ENCODE results near the gene LMO1.

The LMO1 gene

DNA sequence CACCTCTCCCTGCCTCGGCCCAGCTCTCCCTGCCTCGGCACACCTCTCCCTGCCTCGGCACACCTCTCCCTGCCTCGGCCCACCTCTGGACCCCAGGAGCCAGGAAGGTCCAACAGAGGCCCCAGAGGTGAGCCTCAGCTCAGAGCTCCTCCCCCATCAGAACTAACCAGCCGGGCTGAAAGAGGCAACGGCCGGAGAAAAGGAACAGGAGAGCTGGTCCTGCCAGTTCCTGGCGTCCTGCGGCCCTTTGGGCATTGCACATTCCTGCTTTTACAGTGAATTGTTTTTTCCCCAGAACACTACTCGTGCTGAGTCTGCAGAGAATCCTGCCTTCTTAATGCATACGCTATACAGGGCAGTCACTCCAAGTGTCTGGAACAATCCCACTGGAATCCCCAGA lies 45.8 kb downstream of the LMO1 start:
- no peaks in the 10 kb centered on the region for H3K9me3 Mint-ChIP-seq
- peaks cover 20% of the 10 kb centered on the region for H3K27me3 Mint-ChIP-seq (ENCODE audit: low read depth)
- H3K27ac Mint-ChIP-seq, result no peak overlapping the region
- H3K36me3 Mint-ChIP-seq (ENCODE audit: low read depth), result no peaks in the 10 kb centered on the region
- peaks cover 9% of the 10 kb centered on the region for H3K4me1 Mint-ChIP-seq
- no peak overlapping the region for H3K4me3 Mint-ChIP-seq
- TF ChIP-seq, protein P1, sequence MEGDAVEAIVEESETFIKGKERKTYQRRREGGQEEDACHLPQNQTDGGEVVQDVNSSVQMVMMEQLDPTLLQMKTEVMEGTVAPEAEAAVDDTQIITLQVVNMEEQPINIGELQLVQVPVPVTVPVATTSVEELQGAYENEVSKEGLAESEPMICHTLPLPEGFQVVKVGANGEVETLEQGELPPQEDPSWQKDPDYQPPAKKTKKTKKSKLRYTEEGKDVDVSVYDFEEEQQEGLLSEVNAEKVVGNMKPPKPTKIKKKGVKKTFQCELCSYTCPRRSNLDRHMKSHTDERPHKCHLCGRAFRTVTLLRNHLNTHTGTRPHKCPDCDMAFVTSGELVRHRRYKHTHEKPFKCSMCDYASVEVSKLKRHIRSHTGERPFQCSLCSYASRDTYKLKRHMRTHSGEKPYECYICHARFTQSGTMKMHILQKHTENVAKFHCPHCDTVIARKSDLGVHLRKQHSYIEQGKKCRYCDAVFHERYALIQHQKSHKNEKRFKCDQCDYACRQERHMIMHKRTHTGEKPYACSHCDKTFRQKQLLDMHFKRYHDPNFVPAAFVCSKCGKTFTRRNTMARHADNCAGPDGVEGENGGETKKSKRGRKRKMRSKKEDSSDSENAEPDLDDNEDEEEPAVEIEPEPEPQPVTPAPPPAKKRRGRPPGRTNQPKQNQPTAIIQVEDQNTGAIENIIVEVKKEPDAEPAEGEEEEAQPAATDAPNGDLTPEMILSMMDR (IDR thresholded peaks at IDR 0.05; ENCODE audit: unreplicated experiment in 3 of 3), result no peak

DNA sequence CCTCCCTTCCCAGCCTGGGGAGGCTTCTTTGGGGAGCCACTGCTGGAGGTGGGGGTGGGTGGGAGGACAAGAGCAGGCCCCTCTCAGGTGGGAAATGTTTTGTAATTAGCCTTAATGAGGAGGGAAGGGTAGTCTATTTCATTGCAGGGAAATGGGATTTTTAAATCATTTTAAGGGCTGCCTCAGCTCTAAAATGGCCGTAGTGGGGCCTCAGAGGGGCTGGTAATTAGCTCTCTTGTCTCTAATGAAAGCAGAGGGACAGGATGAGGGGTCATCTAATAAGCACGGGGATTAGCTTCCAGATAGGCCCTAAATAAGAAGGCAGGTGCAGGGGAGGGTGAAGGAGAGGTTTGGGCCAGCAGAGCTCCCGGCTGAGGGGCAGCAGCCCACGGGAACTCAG lies 46.5 kb downstream of the LMO1 start:
- peaks cover 5% of the 10 kb centered on the region for H3K4me1 Mint-ChIP-seq
- no peak overlapping the region for H3K27ac Mint-ChIP-seq
- TF ChIP-seq, protein P1 (IDR thresholded peaks at IDR 0.05; ENCODE audit: unreplicated experiment in 3 of 3), result no peak
- H3K9me3 Mint-ChIP-seq, result no peaks in the 10 kb centered on the region
- no peaks in the 10 kb centered on the region for H3K36me3 Mint-ChIP-seq (ENCODE audit: low read depth)
- H3K27me3 Mint-ChIP-seq (ENCODE audit: low read depth), result peaks cover 20% of the 10 kb centered on the region
- no peak overlapping the region for H3K4me3 Mint-ChIP-seq

DNA sequence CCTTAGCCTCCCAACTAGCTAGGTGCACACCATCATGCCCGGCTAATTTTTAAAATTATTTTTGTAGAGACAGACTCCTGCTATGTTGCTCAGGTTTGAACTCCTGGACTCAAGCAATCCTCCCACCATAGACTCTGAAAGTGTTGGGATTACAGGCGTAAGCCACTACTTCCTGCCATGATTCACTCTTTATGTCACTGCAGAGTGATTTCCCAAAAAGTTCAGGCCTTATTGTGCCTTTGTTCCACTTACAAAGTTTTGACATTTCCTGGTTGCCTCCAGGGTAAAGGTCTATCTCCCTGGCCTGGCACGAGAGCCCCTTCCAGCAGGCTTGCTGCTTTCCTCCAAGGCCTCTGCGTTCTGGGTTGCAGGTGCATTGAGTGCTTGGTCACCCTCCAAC lies 50.3 kb downstream of the LMO1 start:
- H3K9me3 Mint-ChIP-seq, result no peaks in the 10 kb centered on the region
- no peaks in the 10 kb centered on the region for H3K36me3 Mint-ChIP-seq (ENCODE audit: low read depth)
- H3K27me3 Mint-ChIP-seq (ENCODE audit: low read depth), result peaks cover 37% of the 10 kb centered on the region
- H3K27ac Mint-ChIP-seq, result no peak overlapping the region
- no peak overlapping the region for H3K4me3 Mint-ChIP-seq
- no peaks in the 10 kb centered on the region for H3K4me1 Mint-ChIP-seq
- TF ChIP-seq, protein P1 (IDR thresholded peaks at IDR 0.05; ENCODE audit: unreplicated experiment in 3 of 3), result no peak

DNA sequence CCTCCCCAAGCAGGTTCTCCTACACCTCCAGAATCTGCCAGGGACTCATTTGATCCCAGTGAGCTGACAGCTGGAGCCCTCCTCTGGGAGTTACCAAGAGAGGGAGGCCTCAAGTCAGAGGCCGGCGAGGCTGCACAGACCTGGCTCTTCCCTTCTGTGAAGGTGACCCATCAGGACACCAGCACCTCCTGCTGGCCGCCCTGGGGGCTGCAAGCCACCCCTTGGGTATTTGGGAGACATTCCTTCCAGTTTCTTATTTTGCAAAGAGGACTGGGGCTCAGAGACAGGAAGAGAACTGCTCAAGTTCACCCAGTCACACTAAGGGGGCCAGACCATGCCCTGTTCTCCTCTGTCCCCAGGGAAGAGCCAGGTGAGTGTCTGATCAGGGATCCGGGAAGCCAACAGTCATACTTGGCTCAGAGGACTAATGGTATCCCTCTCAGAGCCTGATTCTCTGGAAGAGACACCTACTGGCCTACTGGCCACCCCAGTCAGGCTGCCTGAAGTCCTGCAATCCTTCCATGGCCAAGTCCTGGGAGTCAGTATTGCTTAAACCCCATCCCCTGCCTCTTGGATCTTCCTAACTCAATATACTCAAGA lies 54.4 kb downstream of the LMO1 start:
- no peak overlapping the region for H3K27ac Mint-ChIP-seq
- H3K9me3 Mint-ChIP-seq, result no peaks in the 10 kb centered on the region
- peaks cover 60% of the 10 kb centered on the region for H3K27me3 Mint-ChIP-seq (ENCODE audit: low read depth)
- TF ChIP-seq, protein P1 (IDR thresholded peaks at IDR 0.05; ENCODE audit: unreplicated experiment in 3 of 3), result no peak
- no peak overlapping the region for H3K4me3 Mint-ChIP-seq
- H3K4me1 Mint-ChIP-seq, result peaks cover 26% of the 10 kb centered on the region
- no peaks in the 10 kb centered on the region for H3K36me3 Mint-ChIP-seq (ENCODE audit: low read depth)

DNA sequence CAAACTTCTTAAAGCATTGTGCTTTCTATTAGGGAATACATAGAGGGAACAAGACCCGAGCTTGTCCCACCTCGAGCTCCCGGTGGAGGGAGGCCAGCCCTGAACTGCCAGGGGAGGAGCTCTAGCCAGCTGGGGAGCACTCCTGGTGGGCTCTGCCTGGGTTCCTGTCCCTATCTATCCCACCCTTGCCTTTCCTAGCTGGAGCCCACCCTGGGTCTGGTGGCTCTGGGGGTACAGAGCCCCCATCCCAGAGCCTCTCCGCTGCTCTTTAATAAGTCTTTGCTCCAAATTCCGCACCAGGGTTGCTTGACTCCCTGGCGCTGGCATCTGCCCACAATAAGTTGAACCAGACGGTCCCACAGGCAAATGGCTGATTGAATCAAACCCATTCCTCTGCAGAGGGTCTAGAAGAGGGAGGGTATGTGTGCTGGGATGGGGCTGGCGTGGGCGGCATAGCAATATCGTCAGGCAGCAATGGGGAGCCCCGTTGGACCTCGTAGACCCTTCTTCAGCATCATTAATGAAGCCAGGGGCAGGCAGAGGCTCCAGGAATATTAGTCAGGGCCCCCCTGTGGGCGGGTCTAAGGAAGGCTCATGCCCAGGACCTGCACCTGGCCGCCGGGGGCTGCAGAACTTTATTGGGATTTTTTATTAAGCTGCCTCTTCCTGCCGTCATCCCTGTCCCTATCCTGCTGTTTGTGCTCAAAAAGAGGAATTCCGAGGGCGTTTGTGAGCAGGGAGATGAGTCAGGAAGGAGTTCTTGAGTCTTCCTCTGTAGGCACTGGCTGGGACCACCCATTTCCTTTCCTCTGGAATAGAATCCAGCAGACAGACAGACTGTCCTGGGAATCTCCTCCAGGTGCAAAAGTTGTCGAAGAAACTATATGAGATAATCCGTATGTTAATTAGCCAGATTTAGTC lies 56.3 kb downstream of the LMO1 start:
- Mint-ChIP-seq H3K27ac (peak overlapping the region; percentile 9 to 79 (median 62)), H3K4me1 (peaks cover 30% of the 10 kb centered on the region), H3K9me3 (no peaks in the 10 kb centered on the region), H3K36me3 (ENCODE audit: low read depth) (no peaks in the 10 kb centered on the region), H3K27me3 (ENCODE audit: low read depth) (peaks cover 52% of the 10 kb centered on the region), H3K4me3 (peak overlapping the region in 1 of 3 experiments; percentile 34)
- TF ChIP-seq, protein P1 (IDR thresholded peaks at IDR 0.05; ENCODE audit: unreplicated experiment in 3 of 3), result no peak

All from nephron (organoid).